KG1 (cell line): ENCODE data around the gene OSBPL10.
"Not testable (repeated sequence)": the region's sequence is repeated elsewhere in the genome, so short reads cannot be mapped to it uniquely, and the experiment has no call there.

ENCODE experiments used
- DNase-seq: peaks from one replicate; lab custom pipeline; 2025; lab: John Stamatoyannopoulos, UW

OSBPL10 gene

DNA sequence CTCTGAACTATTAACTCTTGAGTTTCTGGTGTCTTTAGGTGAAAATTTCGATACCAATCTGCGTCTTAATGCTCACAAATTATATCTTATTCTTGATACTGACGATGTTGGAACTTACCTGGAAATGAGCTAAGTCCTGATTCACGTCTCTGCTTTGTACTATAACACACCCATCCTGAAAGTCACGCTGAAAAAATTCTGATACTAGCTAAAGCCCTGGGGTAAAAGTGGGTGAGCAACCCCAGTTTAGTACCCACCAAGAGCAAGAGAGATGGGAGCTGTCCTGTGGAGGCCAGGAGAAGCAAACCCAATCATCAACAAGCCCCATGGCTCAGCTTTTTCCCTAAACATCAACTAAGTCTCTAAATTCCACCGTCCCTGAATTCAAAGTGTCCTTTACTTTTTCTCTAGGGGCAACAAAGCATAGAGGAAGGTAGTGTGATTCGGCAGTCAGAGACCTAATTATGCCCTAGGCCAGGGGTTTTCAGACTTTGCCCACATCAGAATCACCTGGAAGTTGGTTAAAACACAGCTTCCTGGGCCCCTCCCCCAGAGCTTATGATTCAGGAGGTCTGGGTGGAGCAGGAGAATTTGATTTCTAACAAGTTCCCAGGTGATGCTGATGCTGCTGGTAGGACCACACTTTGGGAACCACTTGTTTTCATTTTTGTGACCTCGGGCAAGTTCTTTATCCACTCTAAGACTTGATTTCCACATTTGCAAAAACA, 90.2 kb downstream of the OSBPL10 start:
- no peak for DNase-seq

DNA sequence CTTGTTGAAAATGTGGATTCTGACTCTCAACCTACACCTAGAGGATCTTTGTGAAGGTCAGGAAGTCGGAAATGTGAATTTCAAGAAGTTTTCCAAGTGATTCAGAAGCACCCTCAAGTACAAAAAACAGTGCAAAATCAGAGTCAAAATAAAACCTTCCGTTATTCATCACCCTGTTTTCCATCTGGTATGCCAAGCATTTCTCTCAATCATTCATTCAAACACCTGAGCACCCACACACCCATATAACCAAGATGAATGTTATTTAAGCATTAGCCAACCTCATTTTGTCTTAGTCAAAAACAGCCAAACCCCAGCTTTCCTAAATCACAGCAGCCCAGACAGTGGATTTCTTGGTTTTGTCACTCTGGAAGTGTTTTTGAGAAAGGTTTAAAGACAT, 91.1 kb downstream of the OSBPL10 start:
- DNase-seq, result no peak

DNA sequence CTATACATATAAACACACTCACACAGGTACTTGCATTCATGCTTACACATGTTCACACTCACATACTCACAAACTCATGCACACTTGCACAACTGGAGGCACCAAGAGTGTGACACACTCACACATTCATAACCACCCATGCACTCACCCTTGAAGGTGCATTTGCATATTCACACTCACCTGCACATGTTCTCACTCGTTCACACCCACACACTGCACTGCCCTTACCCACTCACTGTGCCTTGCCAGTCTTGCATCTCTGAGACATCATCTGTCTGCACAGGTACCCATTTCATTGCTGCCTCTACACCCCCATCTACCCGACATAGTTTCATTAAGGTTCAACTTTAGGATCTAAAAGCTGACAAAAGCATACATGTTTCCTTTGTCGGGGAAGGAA, 95.8 kb downstream of the OSBPL10 start:
- no peak for DNase-seq

DNA sequence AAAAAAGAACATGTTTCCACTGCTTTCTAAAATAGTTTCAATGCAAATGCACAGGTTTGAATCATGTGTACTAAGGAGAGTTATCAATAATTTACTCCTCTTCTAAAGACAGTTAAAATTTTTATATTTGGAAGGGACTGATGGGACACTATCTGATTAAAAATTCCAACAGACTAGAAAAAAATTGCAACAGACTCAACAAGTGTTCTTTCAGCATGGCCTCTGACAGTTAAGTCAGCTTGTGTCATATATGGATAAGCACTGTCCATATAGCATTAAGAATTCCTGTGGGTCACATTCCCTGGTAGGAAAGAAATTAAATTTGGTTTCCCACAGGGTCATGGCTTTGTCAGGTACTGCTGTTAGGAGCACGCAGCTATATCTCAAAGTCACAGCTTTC, 96.8 kb downstream of the OSBPL10 start:
- no peak for DNase-seq

DNA sequence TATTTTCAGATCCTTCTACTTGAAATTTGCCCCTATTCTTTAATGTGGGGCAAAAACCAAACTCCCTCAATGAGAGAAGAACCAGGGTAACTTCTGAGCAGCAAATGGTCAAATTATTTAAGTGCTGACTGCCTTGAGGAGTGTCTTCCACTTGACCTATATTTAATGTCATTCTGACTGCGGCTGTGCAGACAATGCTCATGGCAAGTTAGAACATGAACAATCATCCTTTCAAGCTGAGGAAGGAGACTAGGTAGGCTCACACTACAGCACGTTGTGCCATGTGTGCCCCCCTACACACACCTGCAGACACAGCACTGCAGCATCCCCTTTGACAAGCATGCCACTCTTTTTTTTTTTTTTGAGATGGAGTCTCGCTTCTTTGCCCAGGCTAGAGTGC, 98.2 kb downstream of the OSBPL10 start:
- DNase-seq, result no peak

DNA sequence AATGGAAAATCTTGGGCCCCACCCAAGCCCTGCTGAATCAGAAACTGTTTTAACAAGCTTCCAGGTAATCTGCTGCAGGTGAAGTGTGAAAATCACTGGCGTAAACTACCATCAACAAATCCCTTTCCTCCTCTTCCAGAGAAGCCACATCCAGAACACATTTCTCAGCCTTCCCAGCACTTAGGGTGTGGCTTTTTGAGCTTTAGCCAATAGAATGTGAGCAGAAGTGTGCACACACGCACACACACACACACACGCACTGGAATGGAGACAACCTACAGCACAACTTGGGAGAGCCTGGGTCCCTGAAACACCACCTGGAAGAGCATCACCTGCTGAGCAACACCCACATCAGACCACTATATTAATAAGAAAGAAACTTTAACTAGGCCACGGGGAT, 98.6 kb downstream of the OSBPL10 start:
- no peak for DNase-seq

DNA sequence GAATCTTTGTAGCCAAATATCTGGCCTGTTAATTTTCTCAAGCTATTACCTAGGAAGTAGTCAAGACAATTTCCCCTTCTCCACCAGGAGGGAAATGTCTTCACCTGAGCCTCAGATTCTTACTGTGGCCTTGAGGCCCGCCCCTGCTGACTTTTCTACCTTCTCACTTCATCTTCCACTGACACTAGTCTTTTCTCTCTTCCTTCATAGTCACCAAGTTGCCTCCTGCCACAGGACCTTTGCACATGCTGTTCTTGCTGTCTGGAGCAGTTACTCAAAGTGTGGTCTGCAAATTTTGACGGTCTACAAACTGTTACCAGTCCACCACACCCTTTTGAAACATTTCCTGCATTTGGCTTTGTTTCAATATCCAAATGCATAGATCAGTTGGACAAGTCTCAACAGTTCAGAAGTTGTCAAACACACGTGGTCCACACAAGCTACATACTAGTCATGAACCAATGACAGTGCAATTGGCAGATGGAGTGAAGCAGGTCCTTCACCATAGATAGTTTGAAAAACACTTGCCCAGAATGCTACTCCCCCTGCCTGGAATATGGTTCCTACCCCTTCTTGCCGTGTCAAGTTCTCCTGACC, 100.5 kb downstream of the OSBPL10 start:
- no peak for DNase-seq

DNA sequence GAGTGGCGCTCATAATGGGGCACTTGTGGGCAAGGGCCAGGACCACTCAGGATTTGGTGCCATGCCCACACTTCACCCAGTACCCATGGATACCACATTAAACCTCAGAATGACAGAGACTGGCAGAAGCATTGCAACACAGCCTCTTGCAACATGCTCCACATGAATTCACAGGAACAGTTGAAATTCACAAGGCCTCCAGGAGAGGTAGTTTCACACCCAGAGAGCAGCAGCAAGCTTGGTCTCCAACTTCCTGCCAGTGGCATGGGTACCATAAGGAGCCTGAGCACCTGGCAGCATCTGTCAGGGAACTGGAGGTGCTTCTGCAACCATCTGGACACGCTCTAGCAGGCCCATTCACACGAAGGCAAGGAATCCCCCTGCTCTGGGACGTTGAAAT, 101.0 kb downstream of the OSBPL10 start:
- DNase-seq, result no peak

DNA sequence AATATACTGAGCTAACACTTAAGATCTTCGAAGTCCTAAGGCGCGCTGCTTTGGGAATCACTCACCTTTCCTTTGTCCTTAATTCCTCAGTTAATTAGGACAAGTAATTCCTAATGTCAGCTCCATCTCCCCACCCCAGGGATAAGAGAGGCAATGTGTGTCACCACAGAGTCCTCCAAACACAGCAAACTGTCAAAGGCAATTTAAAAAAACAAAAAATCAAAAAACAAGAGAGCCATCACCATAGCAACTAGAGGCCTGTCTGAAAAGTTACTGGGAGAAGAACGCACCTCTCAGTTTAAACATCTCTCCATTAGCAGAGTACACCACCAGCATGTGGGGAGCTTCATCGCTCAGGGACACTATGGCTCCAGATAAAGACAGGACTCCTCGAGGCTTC, 101.7 kb downstream of the OSBPL10 start:
- DNase-seq, result no peak

DNA sequence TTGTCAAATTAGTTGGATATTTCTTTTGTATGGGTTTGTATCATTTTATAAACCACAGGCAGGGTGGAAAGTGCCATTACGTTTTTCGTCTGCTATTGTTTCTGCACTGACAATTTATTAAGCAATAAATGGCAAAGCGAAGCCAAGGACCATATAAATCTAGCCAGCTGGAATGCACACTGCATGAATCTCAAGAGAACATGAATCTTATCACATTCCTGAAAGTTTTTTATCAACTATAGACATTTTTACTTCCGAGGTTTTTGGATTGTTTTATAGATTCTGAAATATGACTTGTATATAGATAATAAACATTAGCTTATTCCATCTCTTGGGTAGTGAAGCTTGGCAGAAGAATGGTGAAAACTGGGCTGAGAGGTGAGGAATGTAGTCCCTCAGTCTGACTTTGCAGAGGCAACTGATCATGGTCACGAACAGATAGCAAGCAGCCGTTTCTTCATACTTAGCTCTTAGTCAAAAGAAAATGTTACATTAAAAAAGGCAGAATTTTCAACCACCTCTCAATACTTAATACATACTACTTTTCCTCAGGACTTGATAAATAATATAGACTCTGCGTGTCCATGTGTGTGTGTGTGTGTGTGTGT, 102.7 kb downstream of the OSBPL10 start:
- no peak for DNase-seq

DNA sequence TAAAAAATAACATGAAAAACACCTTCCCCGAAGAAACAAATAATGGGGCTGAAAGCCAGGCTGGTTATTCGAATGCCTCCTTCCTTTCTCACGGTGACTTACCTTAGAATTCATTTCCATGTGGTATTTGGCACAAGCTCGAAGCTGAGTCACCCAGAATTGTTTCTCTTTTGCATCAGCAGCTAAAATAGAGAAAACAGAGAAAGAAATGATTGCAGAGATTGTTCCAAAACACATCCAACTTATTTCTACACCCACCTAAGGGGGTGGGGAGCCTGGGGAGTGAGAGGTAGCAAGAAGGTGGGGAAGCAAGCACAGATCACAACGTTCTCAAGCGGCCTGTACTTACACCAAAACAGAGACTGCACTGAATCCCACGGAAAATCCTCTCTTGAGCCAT, 104.7 kb downstream of the OSBPL10 start:
- no peak for DNase-seq

DNA sequence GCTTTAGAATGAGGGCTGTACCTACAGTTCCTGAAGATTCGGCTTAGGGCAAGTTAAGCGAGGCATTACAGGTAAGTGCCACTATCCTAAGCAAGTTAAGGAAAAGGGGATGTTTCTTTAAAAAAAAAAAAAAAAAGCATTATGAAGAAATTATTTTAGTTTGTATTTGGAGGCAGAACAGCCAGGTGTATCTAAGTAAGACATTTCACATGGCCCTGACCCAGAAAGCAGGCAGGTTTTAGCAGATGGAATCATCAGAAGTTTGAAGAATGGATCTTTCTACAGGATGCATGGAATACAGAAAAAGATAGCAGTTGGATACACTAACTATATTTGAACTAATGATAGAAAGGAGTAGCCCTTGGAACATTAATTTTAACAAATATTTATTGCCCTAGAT, 105.6 kb downstream of the OSBPL10 start:
- no peak for DNase-seq

DNA sequence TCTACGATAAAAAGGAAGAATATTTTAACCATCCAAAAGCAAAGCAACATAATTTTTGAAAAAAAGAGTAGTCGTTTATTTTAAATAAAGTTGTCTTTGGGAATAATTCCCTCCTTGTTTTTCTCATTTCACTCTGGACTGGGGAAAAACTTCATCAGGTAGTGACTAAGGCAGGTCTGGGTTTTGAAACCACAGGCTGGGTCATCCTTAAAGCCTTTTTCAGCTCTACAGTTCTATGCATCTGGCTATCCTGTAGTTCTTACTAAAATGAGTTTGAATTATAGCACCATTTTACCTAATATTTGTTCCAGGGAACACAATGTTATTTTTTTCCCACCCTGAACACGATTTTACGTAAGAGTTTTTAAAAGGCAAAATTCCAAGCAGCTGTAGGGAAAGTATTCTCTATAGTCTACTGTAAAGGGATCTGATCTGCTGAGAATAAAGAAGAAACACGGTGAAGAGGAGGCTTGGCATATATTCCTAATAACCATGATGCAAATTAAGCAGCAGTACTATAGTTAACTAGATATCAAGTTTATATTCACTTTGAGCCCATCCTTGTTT, 107.7 kb downstream of the OSBPL10 start:
- DNase-seq, result no peak

DNA sequence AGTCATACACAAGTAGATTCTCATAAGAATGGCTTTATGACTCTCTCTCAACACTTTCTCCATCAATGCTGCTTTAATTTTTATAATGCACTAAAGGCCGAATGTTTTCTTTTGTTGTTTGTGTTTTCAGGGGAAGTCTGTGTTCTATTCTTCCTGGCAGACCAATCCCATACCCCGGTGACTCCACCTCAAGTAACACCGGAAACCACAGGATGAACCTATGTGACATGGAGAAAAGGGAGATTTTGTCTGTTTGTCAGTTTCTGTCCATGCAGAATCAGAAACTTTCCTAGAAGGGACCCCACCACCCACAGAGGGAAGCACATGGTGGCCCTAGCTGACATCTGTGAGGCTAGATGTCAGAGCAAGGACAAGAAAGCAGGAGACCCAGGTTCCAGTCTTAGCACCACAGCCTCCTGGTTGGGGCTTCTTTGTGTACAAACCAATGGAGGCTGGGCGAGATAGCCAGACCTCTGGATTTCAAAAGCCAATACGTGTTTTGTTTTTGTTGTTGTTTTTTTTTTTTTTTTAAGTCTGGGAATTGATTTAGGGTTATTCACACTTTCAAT, 109.0 kb downstream of the OSBPL10 start:
- no peak for DNase-seq

DNA sequence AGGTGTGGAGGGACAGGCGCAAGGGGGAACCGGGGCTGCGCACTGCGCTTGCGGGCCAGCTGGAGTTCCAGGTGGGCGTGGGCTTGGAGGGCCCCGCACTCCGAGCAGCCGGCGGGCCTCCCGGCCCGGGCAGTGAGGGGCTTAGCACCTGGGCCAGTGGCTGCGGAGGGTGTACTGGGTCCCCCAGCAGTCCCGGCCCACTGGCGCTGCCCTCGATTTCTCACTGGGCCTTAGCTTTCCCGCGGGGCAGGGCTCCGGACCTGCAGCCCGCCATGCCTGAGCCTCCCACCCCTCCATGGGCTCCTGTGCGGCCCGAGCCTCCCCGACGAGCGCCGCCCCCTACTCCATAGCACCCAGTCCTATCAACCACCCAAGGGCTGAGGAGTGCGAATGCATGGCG, 111.0 kb downstream of the OSBPL10 start:
- DNase-seq, result not testable (repeated sequence)

DNA sequence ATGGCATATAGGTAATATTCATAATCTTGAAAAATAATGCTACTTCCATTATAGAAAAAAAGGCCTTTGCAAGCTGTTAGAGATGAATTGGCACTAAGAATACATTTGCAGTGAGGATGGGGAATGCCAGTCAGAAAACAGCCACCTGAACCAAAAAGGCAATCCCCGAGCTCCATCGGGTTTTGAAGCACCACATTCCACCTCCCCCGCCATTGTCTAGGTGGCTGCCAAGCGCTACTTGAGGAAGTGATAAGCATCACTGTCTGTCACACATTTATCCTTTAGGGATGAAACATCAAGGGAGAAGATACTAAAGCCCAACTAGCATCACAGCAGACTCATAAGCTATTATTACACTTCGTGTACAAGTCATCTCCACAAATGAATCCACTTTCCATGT, 112.8 kb downstream of the OSBPL10 start:
- DNase-seq, result no peak

DNA sequence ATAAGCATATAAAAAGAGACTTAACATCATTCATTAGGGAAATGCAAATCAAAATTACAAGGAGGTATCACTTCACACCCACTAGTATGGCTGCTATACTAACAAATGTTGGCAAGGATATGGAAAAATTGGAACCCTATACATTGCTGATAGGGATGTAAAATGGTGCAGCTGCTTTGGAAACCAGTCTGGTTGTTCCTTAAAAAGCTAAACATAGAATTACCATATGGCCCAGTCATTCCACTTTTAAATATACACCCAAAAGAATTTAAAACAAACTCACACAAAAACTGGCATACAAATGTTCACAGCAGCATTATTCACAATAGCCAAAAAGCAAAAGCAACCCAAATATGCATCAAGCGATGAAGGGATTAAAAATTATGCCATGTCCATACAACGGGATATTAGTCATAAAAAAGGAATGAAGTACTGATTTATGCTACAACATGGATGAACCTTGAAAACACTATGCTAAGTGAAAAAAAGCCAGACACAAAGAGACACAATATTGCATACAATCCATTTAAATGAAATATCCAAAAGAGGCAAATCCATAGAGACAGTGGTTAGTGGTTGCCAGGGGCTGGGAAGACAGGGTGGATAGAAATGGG, 118.3 kb downstream of the OSBPL10 start:
- no peak for DNase-seq

DNA sequence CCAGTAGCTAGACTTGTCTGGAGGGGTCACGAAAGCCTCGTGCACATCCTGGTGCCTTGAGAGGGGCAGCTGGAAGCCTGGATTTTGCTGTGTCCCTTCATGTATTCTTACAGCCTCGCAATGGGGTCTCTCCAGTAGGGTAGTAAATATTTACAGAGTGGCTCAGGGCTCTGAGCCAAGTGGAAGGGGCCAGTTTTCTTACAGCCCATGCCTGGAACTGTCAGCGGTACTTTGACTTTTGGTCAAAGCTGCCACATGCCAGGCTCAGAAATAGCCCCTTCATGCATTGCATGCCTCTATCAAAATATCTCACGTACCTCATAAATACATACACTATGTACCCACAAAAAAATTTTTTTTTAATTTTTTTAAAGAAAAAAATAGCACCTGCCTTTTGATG, 119.2 kb downstream of the OSBPL10 start:
- no peak for DNase-seq

DNA sequence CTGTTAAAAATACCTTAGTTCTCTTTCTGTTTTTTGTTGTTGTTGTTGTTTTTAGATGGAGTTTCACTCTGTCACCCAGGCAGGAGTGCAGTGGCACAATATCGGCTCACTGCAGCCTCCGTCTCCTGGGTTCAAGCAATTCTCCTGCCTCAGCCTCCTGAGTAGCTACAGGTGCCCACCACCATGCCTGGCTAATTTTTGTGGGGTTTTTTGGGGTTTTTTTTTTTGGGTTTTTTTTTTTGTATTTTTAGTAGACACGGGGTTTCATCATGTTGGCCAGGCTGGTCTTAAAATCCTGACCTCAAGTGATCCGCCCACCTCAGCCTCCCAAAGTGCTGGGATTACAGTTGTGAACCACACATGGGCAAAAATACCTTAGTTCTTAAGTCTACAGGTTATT, 120.4 kb downstream of the OSBPL10 start:
- DNase-seq, result not testable (repeated sequence)

DNA sequence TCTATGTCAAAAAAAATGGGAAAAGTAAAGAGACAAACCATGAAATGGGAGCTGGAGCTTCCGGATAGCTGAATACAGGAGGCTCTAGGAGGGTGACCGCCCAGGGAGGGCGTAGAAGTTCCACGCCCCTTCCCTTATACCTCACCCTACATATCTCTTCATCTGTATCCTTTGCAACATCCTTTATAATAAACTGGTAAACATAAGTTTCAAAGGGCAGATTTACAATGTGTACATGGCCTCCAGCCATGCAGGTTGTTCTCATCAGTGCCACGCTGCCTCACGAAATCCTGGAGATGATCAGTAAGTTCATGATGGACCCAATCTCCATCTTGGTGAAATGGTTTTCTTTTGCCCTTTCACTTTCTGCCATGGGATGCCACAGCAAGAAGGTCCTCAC, 121.8 kb downstream of the OSBPL10 start:
- DNase-seq, result no peak

DNA sequence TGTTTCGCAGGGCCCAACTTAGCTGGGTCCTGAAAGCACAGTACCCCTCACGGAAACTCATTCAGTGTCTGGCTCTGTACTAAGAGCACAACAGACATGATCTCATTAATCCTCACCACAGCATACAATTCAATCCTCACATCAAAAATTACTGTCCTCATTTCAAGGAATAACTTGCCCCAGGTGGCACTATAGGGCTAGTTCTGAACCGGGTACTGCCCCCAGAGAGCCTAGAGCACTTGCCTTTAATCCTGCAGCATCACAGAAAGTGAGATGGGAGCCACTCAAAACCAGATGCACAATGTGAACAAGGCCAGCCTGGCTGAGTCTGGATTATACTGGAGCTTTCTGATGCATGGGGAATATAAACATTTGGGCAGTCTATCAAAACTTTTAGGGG, 122.6 kb downstream of the OSBPL10 start:
- DNase-seq, result no peak

DNA sequence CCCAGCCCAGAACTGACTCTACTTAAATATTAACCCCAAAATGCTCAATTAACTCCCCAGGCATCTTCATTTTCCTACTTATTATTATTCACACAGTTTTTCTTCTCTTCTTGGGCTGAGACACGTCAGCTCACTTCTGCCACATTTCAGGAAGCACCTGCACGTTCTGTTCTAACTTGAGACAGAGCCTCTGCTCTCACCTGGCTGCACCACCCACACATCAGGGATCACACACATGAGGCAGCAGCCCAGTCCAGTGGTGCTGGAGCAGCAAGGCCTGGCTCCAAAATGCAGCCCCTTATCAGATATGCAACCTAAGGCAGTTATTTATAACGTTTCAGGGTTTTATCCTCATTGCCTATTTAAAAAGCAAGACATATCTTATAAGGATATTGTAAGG, 127.5 kb downstream of the OSBPL10 start:
- DNase-seq, result no peak

DNA sequence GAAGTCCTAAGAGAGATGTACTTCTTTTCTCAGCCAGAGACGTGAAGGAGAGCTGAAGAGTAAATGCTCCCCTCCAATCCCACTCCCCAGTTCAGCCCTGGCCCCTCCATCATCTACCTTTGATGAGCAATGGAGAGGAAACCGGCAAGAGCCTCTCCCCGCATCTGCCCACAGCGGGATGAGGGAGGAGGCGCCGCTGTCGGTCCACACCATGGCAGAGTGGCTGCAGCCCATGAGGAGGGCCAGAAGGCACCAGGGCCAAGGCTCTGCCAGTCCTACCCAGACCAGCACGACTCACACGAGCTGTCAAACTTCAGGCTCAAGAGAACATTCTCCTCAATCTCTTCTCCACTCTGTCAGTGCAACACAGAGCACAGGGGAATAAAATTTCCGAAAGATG, 129.8 kb downstream of the OSBPL10 start:
- no peak for DNase-seq
